Dermis blood vessel endothelial cell (primary cell): ENCODE results near the gene CSGALNACT2. TPM values are rescaled to one million over a fixed set of nuclear protein-coding genes. Genes with fewer than 3 reads are reported as not detected.

Source experiments
- DNase-seq: peaks from one replicate; pipeline ENCODE4 v3.0.0; 2010
- total RNA-seq: library from RNA; depleted of rRNA; stranded (reverse); fragments of >200 nt; gene quantifications from 2 replicates; pipeline ENCODE4 v1.2.3, GENCODE V29; 2014

The CSGALNACT2 gene
- total RNA-seq, 1 donor from 2014 or later, result 10.2 TPM

- no peak for DNase-seq
Measured at GRCh38 chr10:43188702-43189101, 50.5 kb downstream of the CSGALNACT2 start.

- no peak for DNase-seq
Measured at GRCh38 chr10:43190289-43190688, 52.0 kb downstream of the CSGALNACT2 start.

- no peak for DNase-seq
Measured at GRCh38 chr10:43190775-43191174, 52.5 kb downstream of the CSGALNACT2 start.

GRCh38 chr10:43192884-43193283 lies 54.6 kb downstream of the CSGALNACT2 start:
- DNase-seq, result no peak

- no peak for DNase-seq
Measured at GRCh38 chr10:43193496-43194080, 55.3 kb downstream of the CSGALNACT2 start.

- no peak for DNase-seq
Measured at GRCh38 chr10:43194266-43194665, 56.0 kb downstream of the CSGALNACT2 start.

GRCh38 chr10:43194859-43195258 lies 56.6 kb downstream of the CSGALNACT2 start:
- DNase-seq, result no peak

- DNase-seq, result no peak
Measured at GRCh38 chr10:43195557-43195956, 57.3 kb downstream of the CSGALNACT2 start.

GRCh38 chr10:43196131-43196980 lies 58.1 kb downstream of the CSGALNACT2 start:
- DNase-seq, result no peak

- no peak for DNase-seq
Measured at GRCh38 chr10:43196981-43197833, 59.0 kb downstream of the CSGALNACT2 start.

- peak; percentile 55 for DNase-seq
Measured at GRCh38 chr10:43197834-43198681, 59.8 kb downstream of the CSGALNACT2 start.

- no peak for DNase-seq
Measured at GRCh38 chr10:43198682-43199005, 60.4 kb downstream of the CSGALNACT2 start.

- DNase-seq, result no peak
Measured at GRCh38 chr10:43199088-43199683, 60.9 kb downstream of the CSGALNACT2 start.

GRCh38 chr10:43199684-43200537 lies 61.7 kb downstream of the CSGALNACT2 start:
- DNase-seq, result no peak

- DNase-seq, result no peak
Measured at GRCh38 chr10:43200538-43201390, 62.5 kb downstream of the CSGALNACT2 start.

- DNase-seq, result no peak
Measured at GRCh38 chr10:43201545-43202131, 63.4 kb downstream of the CSGALNACT2 start.

- DNase-seq, result peak; percentile 41
Measured at GRCh38 chr10:43202224-43202656, 64.0 kb downstream of the CSGALNACT2 start.

GRCh38 chr10:43202657-43203447 lies 64.6 kb downstream of the CSGALNACT2 start:
- DNase-seq, result no peak
